Astrocyte (in vitro differentiated cells and primary cell): Measurements from ENCODE around the gene SPCS1.

Experiments used
- CTCF ChIP-seq: IDR thresholded peaks from 2 replicates; pipeline ENCODE4 v1.5.1; 2011; ENCODE audit warnings: low read depth, mild to moderate bottlenecking, inconsistent platforms, low read length, moderate library complexity; ENCODE audit not compliant: insufficient read depth
- EZH2 ChIP-seq: IDR thresholded peaks from 2 replicates; pipeline ENCODE4 v1.6.1; 2012; ENCODE audit warnings: mild to moderate bottlenecking, low read length, inconsistent platforms; ENCODE audit not compliant: insufficient read depth

DNA sequence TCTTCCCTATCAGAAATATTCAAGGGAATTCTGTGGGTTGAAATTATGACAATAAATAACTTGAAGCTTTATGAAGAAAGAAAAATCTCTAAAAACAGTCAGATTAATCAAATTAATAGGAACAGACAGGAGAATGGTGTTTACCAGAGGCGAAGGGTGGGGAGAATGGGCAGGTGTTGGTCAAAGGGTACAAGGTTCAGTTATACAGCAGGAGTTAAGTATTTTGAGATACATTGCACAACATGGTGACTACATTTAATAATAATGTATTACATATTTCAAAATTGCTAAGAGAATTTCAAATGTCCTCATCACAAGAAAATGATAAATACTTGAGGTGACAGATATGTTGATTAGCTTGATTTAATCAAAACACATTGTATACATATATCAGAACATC lies 18.6 kb downstream of the SPCS1 start:
- TF ChIP-seq CTCF (no peak), EZH2 (no peak)
